Middle frontal gyrus (tissue), 1 donor: ENCODE results near the gene KLHL29.
"Not testable (repeated sequence)": the region's sequence is repeated elsewhere in the genome, so short reads cannot be mapped to it uniquely, and the experiment has no call there.

Experiments
- DNase-seq: peaks from one replicate; pipeline ENCODE4 v3.0.0-alpha.2; 2015; ENCODE audit warnings: low spot score; ENCODE audit errors: extremely low spot score

The KLHL29 gene

GRCh38 chr2:23367760-23368159 lies 17.2 kb upstream of the KLHL29 start:
- no peak for DNase-seq

DNA sequence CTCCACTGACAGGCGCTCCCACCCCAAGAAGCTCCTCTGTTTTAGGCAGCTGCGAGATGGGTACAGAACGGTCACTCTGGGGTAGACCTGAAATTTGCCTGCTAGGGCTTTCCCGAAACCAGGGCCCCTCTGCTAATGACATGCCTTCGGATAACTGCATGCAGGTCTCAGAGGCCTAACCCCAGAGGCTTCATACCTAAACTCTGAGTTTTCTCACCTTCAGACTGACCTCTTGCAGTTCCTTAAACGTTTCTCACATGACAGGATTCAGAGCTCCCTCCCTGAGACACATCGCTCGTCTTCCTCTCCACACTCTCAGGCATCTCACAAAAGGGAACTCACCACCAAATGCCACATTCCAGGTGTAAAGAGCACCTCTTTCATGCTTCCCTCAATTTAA lies 11.3 kb upstream of the KLHL29 start:
- DNase-seq: no peak

GRCh38 chr2:23375448-23375847 lies 9.5 kb upstream of the KLHL29 start:
- no peak for DNase-seq

DNA sequence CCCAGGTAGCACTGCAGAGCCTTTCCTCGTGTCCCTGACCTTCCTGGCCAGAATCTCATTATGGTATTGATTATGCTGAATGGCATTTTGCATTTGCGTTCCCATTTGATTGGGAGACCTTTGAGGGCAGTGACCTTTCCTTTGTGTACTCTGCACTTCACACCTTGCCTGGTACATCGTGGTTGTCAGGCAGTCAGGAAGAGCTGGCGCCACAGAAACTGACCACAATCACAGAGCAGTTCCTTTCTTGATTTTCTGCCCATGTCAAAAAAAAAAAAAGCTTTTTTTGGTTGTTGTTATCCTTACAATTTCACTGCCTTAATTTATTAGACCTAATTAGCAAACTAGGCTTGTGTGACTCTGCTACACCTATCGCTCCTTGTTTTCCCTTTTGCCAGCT lies 8.9 kb upstream of the KLHL29 start:
- DNase-seq: no peak

DNA sequence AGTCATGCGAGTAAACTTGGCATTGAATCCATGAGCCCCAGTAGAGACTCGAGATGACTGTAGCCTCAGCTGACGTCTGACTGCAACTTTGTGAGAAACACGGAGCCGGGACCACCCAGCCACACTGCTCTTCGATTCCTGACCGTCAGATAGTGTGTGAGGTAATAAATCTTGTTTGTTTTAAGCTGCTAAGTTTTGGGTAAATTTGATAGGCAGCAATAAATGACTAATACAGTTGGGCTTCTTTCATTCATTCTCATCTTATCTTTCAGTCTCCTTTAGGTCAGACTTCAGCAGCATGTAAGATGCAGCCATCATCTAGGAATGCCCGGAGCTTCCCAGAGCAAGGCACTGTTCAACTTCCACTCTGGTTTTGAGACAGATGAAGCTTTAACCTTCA lies 8.0 kb upstream of the KLHL29 start:
- no peak for DNase-seq

GRCh38 chr2:23377771-23378170 lies 7.2 kb upstream of the KLHL29 start:
- no peak for DNase-seq

DNA sequence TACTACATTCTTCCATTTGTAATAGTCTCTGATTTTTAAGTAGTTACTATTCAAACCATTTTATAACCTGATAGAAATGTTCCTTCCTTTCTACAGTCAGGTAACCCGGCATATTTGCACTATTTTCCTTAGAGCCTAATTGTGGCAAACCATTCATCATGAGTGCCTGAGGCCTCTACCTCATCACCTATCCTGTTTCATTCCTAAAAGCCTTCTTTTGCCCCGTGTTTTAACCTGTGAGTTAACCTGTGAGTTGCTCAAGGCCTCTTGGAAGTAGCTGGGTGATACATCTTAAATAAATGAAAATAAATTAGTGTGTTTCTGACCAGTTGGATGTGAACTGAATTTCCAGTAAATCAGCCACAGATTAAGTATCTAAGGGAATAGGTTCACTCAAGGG lies 6.5 kb upstream of the KLHL29 start:
- no peak for DNase-seq

- DNase-seq: no peak
Observed at GRCh38 chr2:23379220-23379695, 5.7 kb upstream of the KLHL29 start.

- no peak for DNase-seq
Observed at GRCh38 chr2:23380562-23381065, 4.4 kb upstream of the KLHL29 start.

GRCh38 chr2:23381084-23381483 lies 3.9 kb upstream of the KLHL29 start:
- DNase-seq: no peak

GRCh38 chr2:23381485-23381884 lies 3.5 kb upstream of the KLHL29 start:
- no peak for DNase-seq

DNA sequence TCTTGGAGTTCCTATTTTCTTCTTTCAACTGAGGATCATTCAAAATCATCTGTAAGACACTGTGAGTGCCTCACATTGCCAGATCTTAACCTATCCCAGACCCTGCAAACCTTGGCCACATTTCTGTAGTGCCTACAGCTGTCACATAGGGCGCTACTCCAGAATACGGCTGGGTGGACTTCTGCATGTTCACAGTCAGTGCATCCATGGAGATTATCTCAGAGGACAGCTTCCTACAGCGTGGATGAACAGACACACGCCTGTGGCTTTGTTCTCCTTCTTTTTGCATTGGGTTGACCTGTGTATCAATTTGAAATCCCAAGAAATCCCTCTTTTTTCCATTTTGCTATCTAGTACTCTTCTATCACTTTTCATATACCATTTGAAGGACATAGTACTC lies 1.9 kb upstream of the KLHL29 start:
- DNase-seq: no peak

GRCh38 chr2:23385351-23385747 lies 370 bp downstream of the KLHL29 start:
- DNase-seq: no peak

DNA sequence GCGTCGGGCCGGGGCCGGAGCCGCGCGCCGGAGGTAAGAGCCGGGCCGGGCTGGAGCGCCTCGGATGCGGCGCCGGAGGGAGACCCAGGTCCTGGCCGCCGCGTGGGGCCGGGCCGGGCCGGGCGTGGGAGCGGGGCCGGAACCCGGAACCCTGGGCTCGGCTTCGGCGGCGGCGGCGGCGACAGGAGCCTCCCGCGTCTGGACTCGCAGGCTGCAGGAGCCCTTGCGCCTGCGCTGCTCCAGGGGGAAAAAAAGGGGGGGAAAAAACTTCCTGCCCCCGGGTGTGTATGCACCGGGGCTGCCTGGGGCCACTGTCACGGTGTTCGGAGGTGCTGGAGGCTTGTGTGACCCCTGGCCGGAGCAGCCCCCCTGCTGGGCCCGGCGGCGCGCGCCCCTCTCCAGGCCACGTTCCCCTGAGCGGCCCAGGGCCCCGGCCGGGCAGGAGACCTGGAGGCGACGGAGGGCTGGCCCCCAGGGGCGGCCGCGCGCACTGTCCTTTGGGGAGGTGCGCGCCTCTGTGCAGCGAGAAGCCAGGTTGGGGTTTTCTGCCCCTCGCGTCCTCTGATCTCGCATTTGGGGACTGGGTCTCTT lies 864 bp downstream of the KLHL29 start:
- DNase-seq: no peak

GRCh38 chr2:23386339-23387220 lies 1.6 kb downstream of the KLHL29 start:
- no peak for DNase-seq

DNA sequence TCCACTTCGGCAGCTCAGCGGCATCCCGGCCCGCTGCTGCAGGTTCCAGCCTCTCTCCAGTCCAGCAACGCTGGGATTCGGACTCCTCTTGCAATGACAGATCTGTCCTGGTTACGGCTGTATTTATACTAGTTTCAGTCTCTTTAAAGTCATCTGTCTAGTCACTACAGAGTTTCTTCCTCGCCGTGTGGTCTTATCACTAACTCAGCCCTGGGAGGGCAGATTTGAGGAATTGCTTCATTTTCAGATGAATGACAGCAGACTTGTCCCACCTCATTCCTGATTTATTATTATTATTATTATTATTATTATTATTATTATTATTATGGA lies 2.2 kb downstream of the KLHL29 start:
- no peak for DNase-seq

DNA sequence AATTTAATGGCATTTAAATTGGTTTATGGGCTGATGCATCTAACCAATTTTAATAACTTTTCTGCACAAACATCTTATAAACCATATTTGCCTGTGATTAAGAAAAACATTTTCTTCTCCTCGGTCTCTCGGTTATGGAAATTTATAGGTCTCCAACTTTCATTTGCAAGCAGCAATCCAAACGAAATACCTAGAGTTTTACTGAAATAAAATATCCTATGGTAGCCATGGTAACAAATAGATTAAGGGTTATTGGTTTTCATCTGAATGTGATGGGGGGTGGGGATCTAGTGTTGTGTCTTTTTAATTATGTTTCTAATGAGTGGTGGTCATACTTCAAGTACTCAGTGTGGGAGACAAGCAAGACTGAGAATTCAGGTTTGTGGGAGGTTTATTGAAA lies 2.9 kb downstream of the KLHL29 start:
- DNase-seq: no peak

GRCh38 chr2:23388294-23388693 lies 3.3 kb downstream of the KLHL29 start:
- DNase-seq: no peak

DNA sequence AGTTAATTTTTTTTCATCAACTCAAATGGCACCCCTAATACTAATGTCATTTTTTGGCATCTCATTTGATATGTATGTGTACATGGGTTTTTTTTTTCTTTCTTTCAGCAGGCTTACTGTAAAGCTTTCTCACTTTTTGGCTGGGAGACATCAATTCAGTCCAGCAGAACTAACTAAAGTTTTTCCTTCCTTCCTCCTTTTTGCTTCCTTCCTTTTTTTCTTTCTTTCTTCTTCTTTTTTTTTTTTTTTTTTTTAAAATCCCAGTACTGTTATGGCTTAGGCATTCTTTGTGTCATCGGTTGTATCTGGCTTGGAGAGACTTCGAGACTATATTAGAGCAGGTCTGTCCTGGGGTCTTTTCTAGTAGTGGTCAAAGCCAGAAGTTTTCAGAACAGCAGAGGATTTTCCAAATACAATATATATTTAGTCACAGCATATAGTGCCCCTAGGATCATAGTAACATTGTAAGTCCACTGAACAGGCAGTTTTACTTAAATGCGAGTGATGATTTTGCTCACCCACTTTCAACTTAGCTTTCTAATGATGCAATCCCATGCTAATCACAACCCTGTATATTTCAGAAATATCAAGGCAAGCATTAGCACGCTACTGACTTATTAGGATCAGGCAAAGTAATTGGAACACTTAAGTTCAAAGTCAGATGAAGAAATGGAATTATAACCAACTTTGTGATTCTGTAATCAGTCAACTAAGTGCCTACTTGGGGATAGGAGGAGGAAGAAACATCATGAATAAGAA lies 4.0 kb downstream of the KLHL29 start:
- DNase-seq: no peak

DNA sequence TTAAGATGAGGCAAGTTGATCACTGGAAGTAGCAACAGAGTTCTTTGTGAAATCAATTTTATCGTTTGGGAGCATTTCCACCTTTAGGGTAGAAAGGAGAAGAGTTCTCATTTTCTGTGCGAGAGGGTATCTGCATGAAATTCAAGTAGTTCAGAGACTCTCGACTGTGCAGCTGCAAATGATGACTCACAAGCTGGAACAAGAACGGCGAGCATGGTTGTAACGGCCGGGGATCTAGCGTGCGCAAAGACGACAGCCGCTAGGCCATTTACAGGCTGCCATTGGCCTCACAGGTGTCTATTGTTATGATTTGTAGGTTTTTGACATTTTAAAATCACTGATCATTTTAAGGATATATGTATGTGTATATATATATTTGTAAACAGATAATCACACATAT lies 5.2 kb downstream of the KLHL29 start:
- DNase-seq: no peak

GRCh38 chr2:23391237-23391736 lies 6.3 kb downstream of the KLHL29 start:
- not testable (repeated sequence) for DNase-seq

DNA sequence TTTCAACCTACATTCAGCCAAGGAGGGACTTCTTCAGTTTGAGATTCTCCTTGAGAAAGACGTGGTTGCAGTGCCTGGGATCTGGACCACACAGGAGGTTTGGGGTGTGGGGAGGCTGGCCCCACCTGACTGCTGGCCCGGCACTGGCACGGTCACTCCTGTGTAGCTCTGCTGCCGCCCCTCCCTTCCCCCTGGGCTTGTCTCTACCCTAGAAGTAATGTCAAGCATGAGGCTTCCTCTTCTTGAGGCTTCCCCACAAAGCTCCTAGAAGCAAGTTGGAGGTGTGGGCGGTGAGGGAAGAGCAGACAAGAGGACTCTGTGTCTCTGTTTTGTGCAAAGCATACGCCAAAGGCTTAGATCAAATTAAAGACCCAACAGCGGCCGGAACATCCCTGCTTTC lies 8.7 kb downstream of the KLHL29 start:
- no peak for DNase-seq
